ENCODE results near the gene PAGR1.

- TF ChIP-seq, protein P1, sequence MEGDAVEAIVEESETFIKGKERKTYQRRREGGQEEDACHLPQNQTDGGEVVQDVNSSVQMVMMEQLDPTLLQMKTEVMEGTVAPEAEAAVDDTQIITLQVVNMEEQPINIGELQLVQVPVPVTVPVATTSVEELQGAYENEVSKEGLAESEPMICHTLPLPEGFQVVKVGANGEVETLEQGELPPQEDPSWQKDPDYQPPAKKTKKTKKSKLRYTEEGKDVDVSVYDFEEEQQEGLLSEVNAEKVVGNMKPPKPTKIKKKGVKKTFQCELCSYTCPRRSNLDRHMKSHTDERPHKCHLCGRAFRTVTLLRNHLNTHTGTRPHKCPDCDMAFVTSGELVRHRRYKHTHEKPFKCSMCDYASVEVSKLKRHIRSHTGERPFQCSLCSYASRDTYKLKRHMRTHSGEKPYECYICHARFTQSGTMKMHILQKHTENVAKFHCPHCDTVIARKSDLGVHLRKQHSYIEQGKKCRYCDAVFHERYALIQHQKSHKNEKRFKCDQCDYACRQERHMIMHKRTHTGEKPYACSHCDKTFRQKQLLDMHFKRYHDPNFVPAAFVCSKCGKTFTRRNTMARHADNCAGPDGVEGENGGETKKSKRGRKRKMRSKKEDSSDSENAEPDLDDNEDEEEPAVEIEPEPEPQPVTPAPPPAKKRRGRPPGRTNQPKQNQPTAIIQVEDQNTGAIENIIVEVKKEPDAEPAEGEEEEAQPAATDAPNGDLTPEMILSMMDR (IDR thresholded peaks at IDR 0.05; ENCODE audit: poor library complexity), result no peak
- no peak for TF ChIP-seq EZH2 (IDR thresholded peaks at IDR 0.05; ENCODE audit: borderline replicate concordance)
Observed at GRCh38 chr16:29841631-29842030, 25.7 kb downstream of the PAGR1 start.
